DND-41 (cell line): Measurements from ENCODE around the gene SUCLG2.

Experiments used
- ATAC-seq: fragments of 200-7000 bp; cut with Tn5 transposase; 3 replicates; pipeline ENCODE4 v1.9.1; 2021; ENCODE audit warnings: low read depth; ENCODE audit not compliant: insufficient read depth
- DNase-seq: peaks from one replicate; pipeline ENCODE4 v3.0.0-alpha.2; 2020
- H2AFZ ChIP-seq: 2 replicates; pipeline ENCODE4 v1.6.0; 2012; ENCODE audit warnings: low read depth, low read length
- H3K27ac ChIP-seq: 2 replicates; pipeline ENCODE4 v1.5.1; 2012; ENCODE audit warnings: low read length, inconsistent platforms
- H3K27me3 ChIP-seq: fragments of 200-600 bp; sonication (generic); 2 replicates; pipeline ENCODE4 v1.6.0; 2012; ENCODE audit warnings: low read length, mild to moderate bottlenecking, inconsistent platforms; ENCODE audit not compliant: insufficient read depth, poor library complexity
- H3K36me3 ChIP-seq: 2 replicates; pipeline ENCODE4 v1.5.1; 2012; ENCODE audit warnings: low read length, inconsistent platforms; ENCODE audit not compliant: insufficient read depth
- H3K4me1 ChIP-seq: 2 replicates; pipeline ENCODE4 v1.5.1; 2012; ENCODE audit warnings: mild to moderate bottlenecking, low read length; ENCODE audit not compliant: insufficient read depth
- H3K4me2 ChIP-seq: 2 replicates; pipeline ENCODE4 v1.6.0; 2012; ENCODE audit warnings: mild to moderate bottlenecking, moderate library complexity, low read length, inconsistent platforms; ENCODE audit not compliant: insufficient read depth
- H3K4me3 ChIP-seq, 2 experiments: fragments of 200-600 bp in 1 of 2; shearing (Covaris generic) in 1 of 2; 2 replicates each; pipeline ENCODE4 v1.5.1; 2012 to 2016; ENCODE audit warnings: inconsistent platforms in 2 of 2, low read length in 2 of 2, mild to moderate bottlenecking in 2 of 2, low read depth in 1 of 2, moderate library complexity in 1 of 2
- H3K79me2 ChIP-seq: 2 replicates; pipeline ENCODE4 v1.6.0; 2012; ENCODE audit warnings: low read length, inconsistent platforms; ENCODE audit not compliant: insufficient read depth
- H3K9ac ChIP-seq: 2 replicates; pipeline ENCODE4 v1.6.0; 2012; ENCODE audit warnings: low read depth, mild to moderate bottlenecking, inconsistent platforms, low read length, moderate library complexity
- H3K9me3 ChIP-seq: 2 replicates; pipeline ENCODE4 v1.5.1; 2012; ENCODE audit warnings: low read length, moderate library complexity, mild to moderate bottlenecking, inconsistent platforms; ENCODE audit not compliant: insufficient read depth, severe bottlenecking
- H4K20me1 ChIP-seq: 2 replicates; pipeline ENCODE4 v1.6.0; 2012; ENCODE audit warnings: low read length; ENCODE audit not compliant: insufficient read depth
- EZH2 ChIP-seq: IDR thresholded peaks from 3 replicates; pipeline ENCODE4 v1.6.1; 2012; ENCODE audit warnings: borderline replicate concordance, low read depth, mild to moderate bottlenecking, moderate library complexity, low read length, inconsistent platforms; ENCODE audit not compliant: severe bottlenecking
- TF ChIP-seq, protein P1 (sequence below): IDR thresholded peaks from 2 replicates; pipeline ENCODE4 v1.5.1; 2012; ENCODE audit warnings: borderline replicate concordance, low read length, moderate library complexity, mild to moderate bottlenecking; ENCODE audit not compliant: poor library complexity, severe bottlenecking; ENCODE audit errors: extremely low read depth

The SUCLG2 gene

DNA sequence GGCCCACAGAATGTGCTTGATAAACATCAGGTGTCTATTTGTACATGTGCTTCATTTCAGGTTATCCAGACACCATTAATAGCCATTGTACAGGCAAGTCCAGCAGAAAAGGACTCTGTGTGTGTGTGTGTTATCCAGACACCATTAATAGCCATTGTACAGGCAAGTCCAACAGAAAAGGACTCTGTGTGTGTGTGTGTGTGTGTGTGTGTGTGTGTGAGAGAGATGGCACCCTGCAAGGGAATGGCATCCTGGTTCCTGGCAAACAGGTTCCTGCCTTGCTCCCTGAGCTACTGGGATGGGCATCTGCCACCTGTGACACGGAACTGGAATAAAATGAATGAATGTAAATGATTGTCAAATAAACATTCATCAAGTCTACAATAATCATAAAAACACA, 11.7 kb downstream of the SUCLG2 start:
- Histone ChIP-seq H4K20me1 (peaks cover 23% of the 10 kb centered on the region), H3K27ac (no peak overlapping the region)
- no peak for TF ChIP-seq EZH2
- TF ChIP-seq, protein P1, sequence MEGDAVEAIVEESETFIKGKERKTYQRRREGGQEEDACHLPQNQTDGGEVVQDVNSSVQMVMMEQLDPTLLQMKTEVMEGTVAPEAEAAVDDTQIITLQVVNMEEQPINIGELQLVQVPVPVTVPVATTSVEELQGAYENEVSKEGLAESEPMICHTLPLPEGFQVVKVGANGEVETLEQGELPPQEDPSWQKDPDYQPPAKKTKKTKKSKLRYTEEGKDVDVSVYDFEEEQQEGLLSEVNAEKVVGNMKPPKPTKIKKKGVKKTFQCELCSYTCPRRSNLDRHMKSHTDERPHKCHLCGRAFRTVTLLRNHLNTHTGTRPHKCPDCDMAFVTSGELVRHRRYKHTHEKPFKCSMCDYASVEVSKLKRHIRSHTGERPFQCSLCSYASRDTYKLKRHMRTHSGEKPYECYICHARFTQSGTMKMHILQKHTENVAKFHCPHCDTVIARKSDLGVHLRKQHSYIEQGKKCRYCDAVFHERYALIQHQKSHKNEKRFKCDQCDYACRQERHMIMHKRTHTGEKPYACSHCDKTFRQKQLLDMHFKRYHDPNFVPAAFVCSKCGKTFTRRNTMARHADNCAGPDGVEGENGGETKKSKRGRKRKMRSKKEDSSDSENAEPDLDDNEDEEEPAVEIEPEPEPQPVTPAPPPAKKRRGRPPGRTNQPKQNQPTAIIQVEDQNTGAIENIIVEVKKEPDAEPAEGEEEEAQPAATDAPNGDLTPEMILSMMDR: no peak

DNA sequence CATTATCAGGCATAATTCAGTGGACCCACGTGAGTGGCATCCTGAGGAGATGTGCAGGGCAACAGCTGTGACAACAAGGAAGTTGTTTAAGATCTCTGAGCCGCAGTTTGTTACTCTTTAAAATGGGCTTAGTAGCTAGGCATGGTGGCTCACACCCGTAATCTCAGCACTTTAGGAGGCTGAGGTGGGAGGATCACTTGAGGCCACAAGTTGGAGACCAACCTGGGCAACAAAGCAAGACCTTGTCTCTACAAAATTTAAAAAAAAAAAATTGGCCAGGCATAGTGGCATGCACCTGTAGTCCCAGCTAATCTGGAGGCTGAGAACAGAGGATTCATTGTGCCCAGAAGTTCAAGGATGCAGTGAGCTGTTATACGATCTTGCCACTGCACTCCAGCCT, 12.2 kb downstream of the SUCLG2 start:
- peaks cover 17% of the 10 kb centered on the region; the same call in 1 of the 2 replicates for H3K36me3 ChIP-seq
- peaks cover 23% of the 10 kb centered on the region for H4K20me1 ChIP-seq
- no peaks in the 10 kb centered on the region for H3K27me3 ChIP-seq
- H3K4me2 ChIP-seq: no peak overlapping the region
- DNase-seq (no peak), ATAC-seq (no peak)
- no peak overlapping the region for H3K27ac ChIP-seq
- no peak overlapping the region for H3K4me3 ChIP-seq
- TF ChIP-seq, protein P1: no peak
- TF ChIP-seq EZH2: no peak
- H3K79me2 ChIP-seq: peaks cover 35% of the 10 kb centered on the region
- no peaks in the 10 kb centered on the region for H3K4me1 ChIP-seq
- H2AFZ ChIP-seq: no peak overlapping the region
- peaks cover 1% of the 10 kb centered on the region for H3K9me3 ChIP-seq
- no peak overlapping the region for H3K9ac ChIP-seq

More for the DNA sequence above, 11.7 kb downstream of the SUCLG2 start:
- Histone ChIP-seq H3K79me2 (peaks cover 37% of the 10 kb centered on the region), H3K9me3 (peaks cover 3% of the 10 kb centered on the region), H3K4me1 (no peaks in the 10 kb centered on the region), H3K9ac (no peak overlapping the region), H3K27me3 (no peaks in the 10 kb centered on the region), H2AFZ (no peak overlapping the region), H3K4me3 (no peak overlapping the region), H3K36me3 (peaks cover 17% of the 10 kb centered on the region; the same call in 1 of the 2 replicates), H3K4me2 (no peak overlapping the region)
- DNase-seq (no peak), ATAC-seq (no peak)

DNA sequence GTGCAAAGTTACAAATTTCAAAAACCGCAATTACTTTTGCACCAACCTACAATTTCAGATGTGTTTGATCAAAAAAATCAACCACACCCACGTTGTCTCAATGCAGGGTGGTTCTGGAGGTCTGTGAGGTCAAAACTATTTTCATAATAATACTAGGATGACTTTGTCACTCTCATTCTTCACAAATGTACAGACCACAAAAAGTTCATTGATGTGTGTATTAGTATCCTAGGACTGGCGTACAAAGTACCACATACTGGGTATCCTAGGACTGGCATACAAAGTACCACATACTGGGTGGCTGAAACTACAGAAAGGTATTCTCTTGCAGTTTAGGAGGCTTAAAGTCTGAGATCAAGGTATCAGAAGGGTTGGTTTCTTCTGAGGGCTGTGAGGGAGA, 13.0 kb downstream of the SUCLG2 start:
- Histone ChIP-seq H3K4me2 (no peak overlapping the region), H3K36me3 (peaks cover 13% of the 10 kb centered on the region; the same call in 1 of the 2 replicates), H3K79me2 (peaks cover 27% of the 10 kb centered on the region), H3K27ac (no peak overlapping the region), H3K4me1 (no peaks in the 10 kb centered on the region), H2AFZ (no peak overlapping the region), H4K20me1 (peaks cover 22% of the 10 kb centered on the region), H3K9ac (no peak overlapping the region), H3K27me3 (no peaks in the 10 kb centered on the region), H3K4me3 (no peak overlapping the region), H3K9me3 (no peaks in the 10 kb centered on the region)
- ATAC-seq (no peak), DNase-seq (no peak)
- TF ChIP-seq, protein P1: no peak
- no peak for TF ChIP-seq EZH2
